ENCODE results near the gene GID8. TPM values are rescaled to one million over a fixed set of nuclear protein-coding genes. Genes with fewer than 3 reads are reported as not detected.

Gene GID8
- total and polyA plus RNA-seq, 2 experiments from 2014 or later = 41.8 to 106 TPM

DNA sequence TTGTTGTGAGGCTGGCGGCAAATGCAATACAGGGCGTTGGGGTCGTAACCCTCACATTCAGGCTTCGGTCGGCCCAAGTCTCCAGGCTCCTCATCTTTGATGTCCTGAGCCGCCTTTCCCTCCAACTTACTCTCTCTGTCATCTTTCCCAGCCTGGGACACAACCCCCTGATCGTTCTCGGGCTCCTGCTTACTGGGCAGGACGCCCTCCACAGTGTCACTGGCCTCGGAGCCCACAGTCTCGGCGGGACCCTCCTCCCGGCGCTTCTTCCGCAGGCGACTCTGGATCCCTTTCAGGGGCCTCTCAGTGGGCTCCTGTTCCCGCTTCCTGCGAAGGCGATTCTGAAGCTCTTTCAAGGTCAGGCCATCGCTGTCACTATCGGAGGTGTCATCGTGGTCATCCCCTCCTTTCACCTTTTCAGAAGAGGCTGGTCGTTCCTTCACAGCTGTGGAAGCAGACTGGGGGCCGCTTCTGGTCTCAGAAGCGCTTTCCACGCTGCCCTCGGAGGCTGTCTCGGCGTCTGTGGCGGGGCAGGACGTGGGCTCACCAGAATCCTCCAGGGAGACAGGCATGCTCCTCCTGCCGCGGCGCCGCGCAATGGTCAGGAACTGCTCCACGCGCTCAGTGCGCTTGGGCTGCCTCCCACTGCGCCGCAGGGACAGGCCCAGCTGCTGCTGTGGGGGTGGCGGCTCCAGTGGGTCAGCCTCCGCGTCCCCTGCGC lies 27.0 kb upstream of the GID8 start:
- Histone ChIP-seq H2AFZ (no peak overlapping the region), H3K4me3 (no peak overlapping the region), H3K27ac (ENCODE audit: low read depth) (no peak overlapping the region), H3K4me1 (ENCODE audit: insufficient read depth) (peaks cover 24% of the 10 kb centered on the region), H4K20me1 (replicated peaks; ENCODE audit: insufficient read depth) (peaks cover 84% of the 10 kb centered on the region), H3K27me3 (ENCODE audit: insufficient read depth) (no peaks in the 10 kb centered on the region), H3K36me3 (ENCODE audit: insufficient read depth) (peaks cover 73% of the 10 kb centered on the region), H3F3A (replicated peaks; ENCODE audit: low read depth) (peaks cover 74% of the 10 kb centered on the region), H3K9me2 (ENCODE audit: insufficient read depth) (no peaks in the 10 kb centered on the region), H3K4me2 (no peak overlapping the region), H3K79me2 (replicated peaks; ENCODE audit: insufficient read depth) (peaks cover 97% of the 10 kb centered on the region)
- H3K27ac Mint-ChIP-seq = no peak overlapping the region; the same call in 1 of the 2 replicates
- H3K36me3 Mint-ChIP-seq (ENCODE audit: low read depth) = peaks cover 75% of the 10 kb centered on the region
- TF ChIP-seq EZH2phosphoT487 (IDR thresholded peaks at IDR 0.05; ENCODE audit: unreplicated experiment) (no peak), ZNF114 (CRISPR knock-in tag; IDR thresholded peaks at IDR 0.05) (no peak), CREB1 (CRISPR knock-in tag; IDR thresholded peaks at IDR 0.05; ENCODE audit: low read depth) (no peak)
- ATAC-seq (no peak), DNase-seq (ENCODE audit: low spot score) (no peak)
- peaks cover 22% of the 10 kb centered on the region for H3K4me1 Mint-ChIP-seq
- no peak overlapping the region for H3K4me3 Mint-ChIP-seq
- H3K9me3 Mint-ChIP-seq = no peaks in the 10 kb centered on the region
- peaks cover 8% of the 10 kb centered on the region for H3K27me3 Mint-ChIP-seq (ENCODE audit: insufficient read depth, low read depth, poor library complexity)

GRCh38 chr20:62911701-62912280 lies 26.2 kb upstream of the GID8 start:
- Histone ChIP-seq H3K4me2 (no peak overlapping the region), H3K9me2 (ENCODE audit: insufficient read depth) (no peaks in the 10 kb centered on the region), H3K27ac (ENCODE audit: low read depth) (peak overlapping the region; percentile 61; the same call in 1 of the 2 replicates), H4K20me1 (replicated peaks; ENCODE audit: insufficient read depth) (peaks cover 83% of the 10 kb centered on the region), H3K4me1 (ENCODE audit: insufficient read depth) (peaks cover 32% of the 10 kb centered on the region), H3K4me3 (no peak overlapping the region), H3K27me3 (ENCODE audit: insufficient read depth) (no peaks in the 10 kb centered on the region), H3K36me3 (ENCODE audit: insufficient read depth) (peaks cover 64% of the 10 kb centered on the region), H3K79me2 (replicated peaks; ENCODE audit: insufficient read depth) (peaks cover 97% of the 10 kb centered on the region), H3F3A (replicated peaks; ENCODE audit: low read depth) (peaks cover 65% of the 10 kb centered on the region), H2AFZ (no peak overlapping the region)
- Mint-ChIP-seq H3K27ac (peak overlapping the region; percentile 70; the same call in 1 of the 2 replicates), H3K27me3 (ENCODE audit: insufficient read depth, low read depth, poor library complexity) (peaks cover 7% of the 10 kb centered on the region), H3K4me1 (peaks cover 29% of the 10 kb centered on the region), H3K36me3 (ENCODE audit: low read depth) (peaks cover 66% of the 10 kb centered on the region), H3K9me3 (no peaks in the 10 kb centered on the region), H3K4me3 (no peak overlapping the region)
- ATAC-seq = no peak
- no peak for TF ChIP-seq CREB1 (CRISPR knock-in tag; IDR thresholded peaks at IDR 0.05; ENCODE audit: low read depth)
- no peak for TF ChIP-seq ZNF462 (CRISPR knock-in tag; IDR thresholded peaks at IDR 0.05)
- no peak for TF ChIP-seq REST (IDR thresholded peaks at IDR 0.05; ENCODE audit: unreplicated experiment)
- TF ChIP-seq ZNF331 (CRISPR knock-in tag; IDR thresholded peaks at IDR 0.05; ENCODE audit: low read depth) = no peak
- TF ChIP-seq NANOG (IDR thresholded peaks at IDR 0.05; ENCODE audit: borderline replicate concordance) = no peak
- TF ChIP-seq, protein P1, sequence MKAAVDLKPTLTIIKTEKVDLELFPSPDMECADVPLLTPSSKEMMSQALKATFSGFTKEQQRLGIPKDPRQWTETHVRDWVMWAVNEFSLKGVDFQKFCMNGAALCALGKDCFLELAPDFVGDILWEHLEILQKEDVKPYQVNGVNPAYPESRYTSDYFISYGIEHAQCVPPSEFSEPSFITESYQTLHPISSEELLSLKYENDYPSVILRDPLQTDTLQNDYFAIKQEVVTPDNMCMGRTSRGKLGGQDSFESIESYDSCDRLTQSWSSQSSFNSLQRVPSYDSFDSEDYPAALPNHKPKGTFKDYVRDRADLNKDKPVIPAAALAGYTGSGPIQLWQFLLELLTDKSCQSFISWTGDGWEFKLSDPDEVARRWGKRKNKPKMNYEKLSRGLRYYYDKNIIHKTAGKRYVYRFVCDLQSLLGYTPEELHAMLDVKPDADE (IDR thresholded peaks at IDR 0.05) = no peak
- TF ChIP-seq POLR2AphosphoS5 (IDR thresholded peaks at IDR 0.05; ENCODE audit: low read depth) = peak; percentile 28; the same call in 1 of the 2 replicates
- DNase-seq (ENCODE audit: low spot score) = no peak

Measured in GM23338 (cell line).